IPS-15b (cell line): Measurements from ENCODE around the gene KCNQ1OT1.

Experiments used
- H3K27me3 ChIP-seq: one replicate; pipeline ENCODE4 v1.6.1; 2013; ENCODE audit warnings: low read length; ENCODE audit not compliant: control insufficient read depth, insufficient read depth
- H3K36me3 ChIP-seq: one replicate; pipeline ENCODE4 v1.6.1; 2013; ENCODE audit warnings: low read length; ENCODE audit not compliant: control insufficient read depth, insufficient read depth
- H3K4me1 ChIP-seq: one replicate; pipeline ENCODE4 v1.6.1; 2013; ENCODE audit warnings: mild to moderate bottlenecking, low read length; ENCODE audit not compliant: control insufficient read depth, insufficient read depth
- H3K4me3 ChIP-seq: one replicate; pipeline ENCODE4 v1.5.1; 2013; ENCODE audit warnings: low read depth, low read length
- H3K9ac ChIP-seq: one replicate; pipeline ENCODE4 v1.6.1; 2013; ENCODE audit warnings: low read depth, mild to moderate bottlenecking, low read length
- H3K9me3 ChIP-seq: one replicate; pipeline ENCODE4 v1.6.1; 2013; ENCODE audit warnings: mild to moderate bottlenecking, low read length; ENCODE audit not compliant: control insufficient read depth, insufficient read depth

Gene KCNQ1OT1

DNA sequence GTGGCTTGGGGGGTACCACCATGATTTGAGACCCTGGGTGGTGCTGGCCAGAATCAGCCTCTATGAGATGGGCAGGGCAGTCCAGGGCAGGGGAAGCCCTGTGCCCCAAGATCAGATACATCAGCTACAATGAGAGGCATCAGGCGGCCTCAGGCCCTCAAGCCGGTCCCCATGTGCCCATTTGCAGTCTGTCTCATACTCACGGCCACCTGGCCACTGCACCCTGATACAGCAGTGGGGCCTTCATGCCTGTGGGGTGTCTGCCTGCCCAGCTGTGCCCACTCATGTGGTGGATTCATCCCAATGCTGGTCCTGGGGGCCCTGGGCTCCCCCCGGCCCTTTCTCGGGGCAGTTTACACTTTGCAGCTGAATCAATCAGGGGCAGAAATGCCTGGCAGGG lies 42.4 kb upstream of the KCNQ1OT1 start:
- Histone ChIP-seq H3K9me3 (no peaks in the 10 kb centered on the region), H3K9ac (no peak overlapping the region), H3K36me3 (no peaks in the 10 kb centered on the region), H3K27me3 (peaks cover 2% of the 10 kb centered on the region), H3K4me3 (no peak overlapping the region), H3K4me1 (no peaks in the 10 kb centered on the region)

DNA sequence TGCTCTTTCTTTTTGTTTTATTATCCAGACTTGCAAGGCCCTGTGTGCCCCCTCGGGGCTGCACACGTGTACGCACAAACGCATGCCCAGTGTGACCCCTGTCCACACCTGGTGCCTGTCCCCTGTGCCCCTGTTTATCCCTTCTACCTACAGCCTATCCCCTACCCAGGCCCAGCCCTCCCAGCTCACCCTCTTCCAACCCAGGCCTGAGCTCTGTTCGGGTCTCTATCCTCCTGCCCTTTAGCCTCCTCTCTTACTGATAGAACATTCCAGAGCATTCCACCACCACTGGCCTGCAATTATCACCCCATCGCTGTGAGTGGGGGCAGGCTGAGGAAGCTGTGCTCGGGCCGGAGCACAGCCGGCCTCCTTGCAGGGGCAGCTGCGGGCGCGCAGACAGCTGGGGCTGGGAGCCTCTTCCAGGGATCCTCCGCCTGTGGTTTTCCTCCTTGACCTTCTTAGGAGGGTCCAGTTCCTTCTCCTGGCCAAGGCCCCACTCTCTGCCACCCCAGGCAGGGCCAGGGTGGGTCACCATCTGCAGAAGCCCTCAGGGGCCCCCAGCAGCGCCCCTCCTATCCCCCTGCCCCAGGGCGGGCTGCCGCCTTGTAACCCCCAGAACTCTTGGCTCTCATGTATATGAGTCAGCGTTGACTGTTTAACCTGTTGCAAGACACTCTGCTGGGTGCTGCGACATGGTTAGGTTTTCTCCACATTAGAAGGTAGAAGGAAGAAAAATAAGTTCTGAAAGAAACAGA lies 41.8 kb upstream of the KCNQ1OT1 start:
- Histone ChIP-seq H3K36me3 (no peaks in the 10 kb centered on the region), H3K4me3 (no peak overlapping the region), H3K9ac (no peak overlapping the region), H3K9me3 (no peaks in the 10 kb centered on the region), H3K4me1 (no peaks in the 10 kb centered on the region), H3K27me3 (peaks cover 2% of the 10 kb centered on the region)

DNA sequence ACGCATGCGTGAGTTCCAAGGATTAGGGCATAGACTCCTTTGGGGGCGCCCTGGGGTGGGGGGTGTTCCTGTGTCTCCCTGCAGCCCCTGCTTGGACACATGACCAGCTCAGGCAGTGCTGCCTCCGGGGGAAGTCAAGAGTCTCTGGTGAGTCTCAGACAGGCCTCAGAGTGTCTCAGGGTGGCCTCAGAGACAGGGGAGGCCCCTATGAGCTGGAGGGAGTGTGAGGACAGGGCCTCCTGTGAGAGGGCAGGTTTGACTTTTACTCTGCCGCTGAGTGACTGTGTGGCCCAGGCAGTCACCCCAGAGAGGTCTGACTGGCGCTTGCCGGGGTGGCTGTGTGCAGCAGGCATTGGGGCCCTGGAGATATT lies 41.2 kb upstream of the KCNQ1OT1 start:
- Histone ChIP-seq H3K4me1 (no peaks in the 10 kb centered on the region), H3K9me3 (no peaks in the 10 kb centered on the region), H3K36me3 (no peaks in the 10 kb centered on the region), H3K4me3 (no peak overlapping the region), H3K27me3 (peaks cover 2% of the 10 kb centered on the region), H3K9ac (no peak overlapping the region)

DNA sequence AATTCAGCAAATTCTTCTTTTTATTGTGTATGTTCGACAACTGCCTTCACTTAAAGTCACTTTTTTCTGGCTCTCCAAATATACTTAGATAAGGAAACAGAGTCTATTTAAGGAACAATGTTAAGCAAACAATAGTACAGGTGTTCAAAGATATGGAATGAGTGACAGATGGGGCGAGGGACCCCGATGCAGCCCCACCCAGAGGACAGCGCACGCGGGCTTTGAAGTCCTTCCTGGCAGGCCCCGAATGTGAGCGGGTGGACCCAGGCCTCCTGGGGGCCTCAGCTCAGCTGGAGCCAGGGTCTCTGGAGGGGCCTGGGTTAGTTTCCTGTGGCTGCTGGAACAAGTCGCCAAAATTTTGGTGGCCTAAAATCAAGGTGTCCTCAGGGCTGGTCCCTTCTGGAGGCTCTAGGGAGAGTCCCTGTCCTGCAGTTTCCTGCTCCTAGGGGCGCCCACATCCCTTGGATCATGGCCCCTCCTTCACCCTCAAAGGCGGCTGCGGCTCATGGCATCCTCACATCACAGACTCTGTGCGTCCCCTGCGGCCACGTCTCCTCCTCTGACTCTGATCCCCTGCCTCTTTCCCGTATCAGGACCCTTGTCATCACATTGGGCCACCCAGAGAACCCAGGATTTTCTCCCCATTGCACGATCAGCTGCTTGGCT lies 40.6 kb upstream of the KCNQ1OT1 start:
- Histone ChIP-seq H3K4me3 (no peak overlapping the region), H3K4me1 (no peaks in the 10 kb centered on the region), H3K9ac (no peak overlapping the region), H3K27me3 (peaks cover 2% of the 10 kb centered on the region), H3K36me3 (no peaks in the 10 kb centered on the region), H3K9me3 (no peaks in the 10 kb centered on the region)

DNA sequence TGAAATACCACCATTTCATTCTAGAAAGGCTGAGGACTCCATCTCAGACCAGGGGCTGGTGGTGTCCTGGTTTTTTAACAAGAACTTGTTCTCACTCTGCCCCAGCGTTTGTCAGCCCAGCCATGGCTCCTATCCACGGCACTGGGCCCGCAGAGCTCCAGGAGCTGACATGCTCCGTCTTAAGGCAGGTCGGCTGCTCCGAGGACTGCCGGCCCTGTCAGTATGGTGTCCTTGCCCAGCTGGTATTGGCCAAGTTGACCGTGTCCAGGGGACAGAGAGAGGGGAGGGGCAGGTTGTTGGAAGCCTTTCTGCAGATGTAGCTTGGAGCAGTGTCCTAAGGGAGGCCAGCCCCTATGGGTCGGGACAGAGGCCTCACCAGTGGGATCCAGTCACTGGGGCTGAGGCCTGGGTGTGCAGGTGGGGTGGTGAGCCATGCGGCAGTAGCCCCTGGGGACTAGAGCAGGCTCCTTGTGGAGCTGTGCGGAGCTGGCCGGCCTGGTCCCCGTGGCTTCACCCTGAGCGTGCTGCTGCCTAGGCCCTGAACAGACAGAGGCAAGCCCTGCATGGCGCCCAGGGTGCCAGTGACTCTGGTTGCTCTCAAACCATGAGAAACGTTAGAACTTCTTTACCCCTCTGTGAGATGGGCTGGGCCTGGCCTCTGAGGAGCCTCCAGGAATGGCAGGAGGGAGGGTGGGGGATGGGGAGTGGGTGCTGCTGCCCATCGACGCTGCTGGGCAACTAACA lies 39.9 kb upstream of the KCNQ1OT1 start:
- Histone ChIP-seq H3K9ac (no peak overlapping the region), H3K4me3 (no peak overlapping the region), H3K9me3 (no peaks in the 10 kb centered on the region), H3K36me3 (no peaks in the 10 kb centered on the region), H3K27me3 (peaks cover 2% of the 10 kb centered on the region), H3K4me1 (no peaks in the 10 kb centered on the region)

DNA sequence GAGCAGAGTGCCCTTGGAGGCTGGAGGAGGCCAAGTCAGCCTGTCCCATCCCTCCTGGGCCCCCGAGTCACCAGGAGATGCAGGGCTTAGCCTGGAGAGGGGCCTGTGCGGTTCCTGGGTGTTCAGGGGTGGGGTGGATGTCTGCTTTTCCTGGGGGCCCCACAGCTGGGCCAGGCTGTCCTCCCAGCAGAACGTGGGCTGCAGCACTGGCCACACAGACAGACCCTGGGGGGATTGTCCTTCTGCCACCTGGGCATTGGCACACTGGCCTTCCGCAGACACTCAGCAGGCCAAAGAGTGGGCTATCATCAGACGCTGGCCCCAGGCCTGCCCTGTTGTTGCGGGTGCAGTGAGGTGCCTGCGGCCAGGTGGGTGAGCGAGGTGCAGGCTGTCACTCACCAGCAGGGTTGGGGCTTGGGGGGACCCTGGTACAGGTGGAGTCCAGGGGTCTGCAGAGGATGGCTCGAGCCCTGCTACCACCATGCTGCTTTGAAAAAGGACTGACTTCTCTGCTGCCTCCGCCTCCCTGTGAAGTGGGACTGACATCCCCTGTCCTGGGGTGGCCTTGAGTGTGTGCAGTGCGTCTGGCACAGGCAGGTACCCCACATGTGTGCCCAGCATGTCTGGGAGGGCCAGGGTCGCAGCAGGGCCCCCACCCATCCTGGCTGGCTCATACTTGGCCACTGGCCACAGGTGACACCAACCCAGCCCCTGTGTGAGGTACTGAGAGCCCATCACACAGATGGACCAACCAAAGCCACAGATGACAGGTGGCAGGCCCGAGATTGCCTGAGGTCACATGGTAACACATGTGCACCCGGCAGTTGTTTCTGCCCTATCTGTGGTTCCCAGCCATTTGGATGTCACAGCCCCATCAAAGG lies 39.0 kb upstream of the KCNQ1OT1 start:
- no peak overlapping the region for H3K9ac ChIP-seq
- no peak overlapping the region for H3K4me3 ChIP-seq
- H3K9me3 ChIP-seq: no peaks in the 10 kb centered on the region
- no peaks in the 10 kb centered on the region for H3K4me1 ChIP-seq
- no peaks in the 10 kb centered on the region for H3K36me3 ChIP-seq
- H3K27me3 ChIP-seq: peaks cover 2% of the 10 kb centered on the region

DNA sequence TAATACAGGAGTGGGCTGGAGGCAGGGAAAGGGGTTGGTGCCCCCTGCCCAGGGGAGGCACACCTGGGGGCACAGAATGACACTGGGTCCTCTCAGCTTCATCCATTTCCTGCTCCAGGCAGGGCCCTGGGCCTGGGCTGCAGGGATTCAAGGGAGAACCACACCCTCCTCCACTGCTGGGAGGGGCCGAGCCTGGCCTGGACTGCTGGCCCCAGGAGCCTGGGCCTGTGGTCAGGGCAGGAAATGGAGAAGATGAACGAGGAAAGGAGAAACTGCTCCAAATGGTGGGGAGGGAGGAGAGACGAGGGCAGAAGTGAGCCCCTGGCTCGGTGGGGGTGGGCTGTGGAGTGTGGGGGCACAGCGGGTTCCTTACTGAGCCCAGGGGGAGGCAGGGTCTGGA lies 38.1 kb upstream of the KCNQ1OT1 start:
- H3K4me1 ChIP-seq: no peaks in the 10 kb centered on the region
- H3K36me3 ChIP-seq: no peaks in the 10 kb centered on the region
- no peak overlapping the region for H3K9ac ChIP-seq
- no peak overlapping the region for H3K4me3 ChIP-seq
- H3K9me3 ChIP-seq: no peaks in the 10 kb centered on the region
- H3K27me3 ChIP-seq: no peaks in the 10 kb centered on the region

DNA sequence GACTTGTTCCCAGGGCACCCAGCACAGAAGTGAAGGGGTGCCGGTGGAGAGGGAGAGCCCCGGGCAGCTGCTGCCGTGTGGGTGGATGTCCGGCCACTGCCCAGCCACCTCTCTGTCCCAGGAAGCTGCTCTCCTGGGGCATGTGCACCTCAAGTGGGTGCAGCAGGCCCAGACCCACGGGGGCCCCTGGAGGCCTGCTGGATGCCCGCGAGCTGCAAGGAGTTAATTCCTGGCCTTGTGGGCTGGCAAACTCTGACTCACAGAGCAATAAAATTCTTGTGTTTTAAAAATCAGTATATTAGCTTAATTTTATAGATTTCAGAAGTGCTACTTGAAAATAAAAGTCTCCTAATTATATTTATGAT lies 37.4 kb upstream of the KCNQ1OT1 start:
- no peak overlapping the region for H3K9ac ChIP-seq
- H3K9me3 ChIP-seq: no peaks in the 10 kb centered on the region

DNA sequence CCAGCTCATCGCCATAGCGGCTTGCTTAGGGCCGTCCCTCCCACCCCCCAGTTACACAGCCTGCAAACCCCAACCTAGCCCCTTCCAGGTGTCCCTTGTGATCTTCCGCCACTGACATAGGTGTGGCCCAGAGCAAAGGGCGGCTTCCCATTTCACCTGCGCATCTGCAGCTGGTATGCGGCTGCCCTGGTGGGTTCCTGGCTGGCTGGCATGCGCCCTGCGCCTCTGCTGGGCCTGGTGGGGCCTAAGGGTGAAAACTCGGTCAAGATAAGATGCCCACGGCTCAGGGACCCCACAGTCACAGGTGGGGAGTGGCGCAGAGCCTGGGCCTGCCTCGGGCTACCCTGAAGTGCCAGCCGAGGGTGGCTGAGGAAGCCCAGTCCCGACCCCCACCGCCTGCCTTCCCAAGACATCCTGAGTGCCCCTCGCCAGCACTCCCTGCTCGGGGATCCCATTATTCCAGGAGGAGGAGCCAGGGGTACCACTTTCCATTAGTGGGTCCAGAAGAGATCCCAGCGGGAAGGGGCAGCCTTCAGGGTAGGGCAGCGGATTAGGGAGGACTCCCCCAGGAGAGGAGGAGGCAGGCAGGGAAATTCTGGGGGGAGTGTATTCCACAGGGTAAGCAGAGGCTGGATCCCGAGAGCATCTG lies 36.9 kb upstream of the KCNQ1OT1 start:
- no peak overlapping the region for H3K9ac ChIP-seq
- no peak overlapping the region for H3K4me3 ChIP-seq
- no peaks in the 10 kb centered on the region for H3K36me3 ChIP-seq
- no peaks in the 10 kb centered on the region for H3K27me3 ChIP-seq
- H3K4me1 ChIP-seq: no peaks in the 10 kb centered on the region
- no peaks in the 10 kb centered on the region for H3K9me3 ChIP-seq

More for the DNA sequence above, 37.4 kb upstream of the KCNQ1OT1 start:
- no peaks in the 10 kb centered on the region for H3K4me1 ChIP-seq
- H3K27me3 ChIP-seq: no peaks in the 10 kb centered on the region
- H3K36me3 ChIP-seq: no peaks in the 10 kb centered on the region
- H3K4me3 ChIP-seq: no peak overlapping the region

DNA sequence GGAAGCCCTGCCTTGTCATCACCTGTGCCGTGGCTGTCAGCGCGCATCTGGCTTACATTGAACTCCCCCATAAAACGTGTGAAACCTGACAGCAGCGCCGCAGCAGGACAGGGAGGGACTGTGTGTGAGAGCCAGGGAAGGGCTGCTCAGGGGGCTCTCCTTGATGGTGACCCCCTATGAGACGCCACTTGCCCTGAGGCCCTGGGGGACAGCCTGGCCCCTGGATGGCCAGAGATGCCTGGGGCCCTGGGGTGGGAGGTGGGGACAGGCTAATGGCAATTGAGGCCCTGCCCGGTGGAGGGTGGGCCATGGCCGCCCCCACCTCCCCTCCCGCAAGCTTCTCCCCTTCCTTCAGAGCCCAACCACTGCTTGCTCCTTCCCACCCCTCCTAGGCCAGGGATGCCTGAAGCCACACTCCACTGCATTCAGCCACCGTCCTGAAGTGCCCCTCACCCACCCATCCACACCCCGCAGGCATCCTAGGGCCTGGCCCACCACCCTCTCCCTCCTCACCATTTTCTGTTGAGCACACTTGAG lies 35.3 kb upstream of the KCNQ1OT1 start:
- Histone ChIP-seq H3K9ac (no peak overlapping the region), H3K4me3 (no peak overlapping the region), H3K9me3 (no peaks in the 10 kb centered on the region), H3K4me1 (no peaks in the 10 kb centered on the region), H3K36me3 (no peaks in the 10 kb centered on the region), H3K27me3 (no peaks in the 10 kb centered on the region)
